ENCODE data around the gene DEPDC7. TPM values are rescaled to one million over a fixed set of nuclear protein-coding genes. Genes with fewer than 3 reads are reported as not detected.
A peak's percentile ranks its signal among the peaks of the same experiment; 100 is the strongest.

Gene DEPDC7
- total and polyA plus RNA-seq, 2 of the 13 experiments (the other 11 are each of a cell fraction or from before 2014, with no cell fraction given), result 17.3 to 33.3 TPM

DNA sequence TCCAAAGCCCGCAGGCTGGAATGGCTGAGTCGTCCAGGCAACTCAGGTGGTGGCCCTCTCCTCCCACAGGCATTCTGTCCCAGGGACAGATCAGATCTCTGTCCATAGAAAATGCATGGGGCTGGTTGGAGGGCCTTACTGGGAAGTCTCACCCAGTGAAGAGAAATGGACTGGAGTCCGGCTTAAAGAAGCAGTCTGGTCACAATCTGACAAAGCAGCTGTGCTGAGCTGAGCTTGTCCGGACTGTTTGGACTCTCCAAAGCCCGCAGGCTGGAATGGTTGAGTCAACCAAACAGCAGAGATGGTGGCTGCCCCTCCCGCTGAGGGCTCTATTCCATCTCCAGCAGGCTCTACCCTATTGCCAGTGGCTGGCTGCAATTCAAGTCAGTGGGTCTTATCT is 14.4 kb upstream of the DEPDC7 start (continued):
- TF ChIP-seq, protein P1, sequence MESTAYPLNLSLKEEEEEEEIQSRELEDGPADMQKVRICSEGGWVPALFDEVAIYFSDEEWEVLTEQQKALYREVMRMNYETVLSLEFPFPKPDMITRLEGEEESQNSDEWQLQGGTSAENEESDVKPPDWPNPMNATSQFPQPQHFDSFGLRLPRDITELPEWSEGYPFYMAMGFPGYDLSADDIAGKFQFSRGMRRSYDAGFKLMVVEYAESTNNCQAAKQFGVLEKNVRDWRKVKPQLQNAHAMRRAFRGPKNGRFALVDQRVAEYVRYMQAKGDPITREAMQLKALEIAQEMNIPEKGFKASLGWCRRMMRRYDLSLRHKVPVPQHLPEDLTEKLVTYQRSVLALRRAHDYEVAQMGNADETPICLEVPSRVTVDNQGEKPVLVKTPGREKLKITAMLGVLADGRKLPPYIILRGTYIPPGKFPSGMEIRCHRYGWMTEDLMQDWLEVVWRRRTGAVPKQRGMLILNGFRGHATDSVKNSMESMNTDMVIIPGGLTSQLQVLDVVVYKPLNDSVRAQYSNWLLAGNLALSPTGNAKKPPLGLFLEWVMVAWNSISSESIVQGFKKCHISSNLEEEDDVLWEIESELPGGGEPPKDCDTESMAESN (CRISPR knock-in tag; conservative IDR thresholded peaks at IDR 0.05), result no peak
- TF ChIP-seq, protein P2, sequence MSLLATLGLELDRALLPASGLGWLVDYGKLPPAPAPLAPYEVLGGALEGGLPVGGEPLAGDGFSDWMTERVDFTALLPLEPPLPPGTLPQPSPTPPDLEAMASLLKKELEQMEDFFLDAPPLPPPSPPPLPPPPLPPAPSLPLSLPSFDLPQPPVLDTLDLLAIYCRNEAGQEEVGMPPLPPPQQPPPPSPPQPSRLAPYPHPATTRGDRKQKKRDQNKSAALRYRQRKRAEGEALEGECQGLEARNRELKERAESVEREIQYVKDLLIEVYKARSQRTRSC (CRISPR knock-in tag; IDR thresholded peaks at IDR 0.05; ENCODE audit: low read depth), result no peak

DNA sequence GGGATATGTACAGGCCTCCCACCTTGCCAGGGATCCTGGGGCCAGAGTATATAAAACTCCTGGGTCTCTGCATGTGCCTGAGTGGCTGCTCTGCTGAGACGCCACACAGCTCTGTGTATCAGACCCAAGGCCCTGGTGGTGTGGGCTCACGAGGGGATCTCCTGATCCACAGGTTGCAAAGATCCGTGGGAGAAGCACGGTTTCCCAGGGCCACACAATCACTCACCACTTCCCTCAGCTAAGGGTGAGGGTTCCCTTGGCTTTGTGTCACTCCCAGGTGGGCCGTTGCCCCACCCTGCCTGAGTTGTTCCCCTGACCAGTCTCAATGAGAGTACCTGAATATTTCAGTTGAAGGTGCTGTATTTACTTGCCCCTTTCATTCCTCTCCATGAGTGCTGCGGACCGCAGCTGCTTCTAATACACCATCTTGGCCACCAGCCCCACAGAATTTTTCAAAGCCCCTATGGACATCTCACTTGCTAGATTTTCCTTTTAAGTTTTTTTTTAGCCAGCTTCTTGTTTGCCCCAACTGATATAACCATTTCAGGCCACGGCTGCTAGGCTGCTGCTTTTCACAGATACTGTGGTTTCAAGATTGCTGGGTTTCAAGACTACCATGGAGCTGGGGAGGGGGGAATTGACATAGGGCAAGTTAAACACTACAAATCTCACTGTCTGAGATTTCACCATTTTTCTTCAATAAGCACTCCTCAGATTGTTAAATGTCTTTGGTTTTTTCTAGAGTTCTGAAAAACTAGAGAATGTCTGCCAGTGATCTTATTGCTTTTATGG is 13.7 kb upstream of the DEPDC7 start:
- Histone ChIP-seq H3K79me2 (ENCODE audit: insufficient read depth, low read length) (no peaks in the 10 kb centered on the region), H3K4me1 (ENCODE audit: insufficient read depth, low read length) (peaks cover 11% of the 10 kb centered on the region; the same call in 1 of the 2 replicates), H3K9ac (ENCODE audit: insufficient read depth, low read depth, low read length) (no peak overlapping the region), H3K27ac (ENCODE audit: extremely low read length, insufficient read depth, low read length) (no peak overlapping the region), H2AFZ (ENCODE audit: low read length) (no peak overlapping the region), H3K4me2 (ENCODE audit: low read depth, low read length) (peak overlapping the region; percentile 14; the same call in 1 of the 2 replicates), H3K9me3 (ENCODE audit: low read length) (no peaks in the 10 kb centered on the region), H4K20me1 (ENCODE audit: insufficient read depth, low read length) (no peaks in the 10 kb centered on the region), H3K27me3 (ENCODE audit: control insufficient read depth in 1 of 2, insufficient read depth in 2 of 2, low read length in 2 of 2) (no peaks in the 10 kb centered on the region), H3K36me3 (replicated peaks in 1 of 2; ENCODE audit: control insufficient read depth in 1 of 2, insufficient read depth in 2 of 2, low read length in 2 of 2) (no peaks in the 10 kb centered on the region), H3K4me3 (replicated peaks in 1 of 3; ENCODE audit: insufficient read depth in 1 of 3, low read depth in 2 of 3, low read length in 3 of 3) (no peak overlapping the region)
- no peak for DNase-seq (ENCODE audit: low spot score)
- POLR2A ChIA-PET, result interaction anchor here (1.3 to 2.8 kb wide), 2 partner anchors 12 to 14 kb away, joined by 4 to 10 read pairs; partner anchors contain the start of gene DEPDC7
- CTCF ChIA-PET (ENCODE audit: low intra/inter-chr PET ratio, low total read pairs), result no interaction called here
- in situ Hi-C loops (cut with HindIII; ENCODE audit: extremely low pct_ligation_motif_present, low pct_unique_long_range_greater_than_20kb), result no loop called here
- 31% methylated on average over 6 of the region's 8 CpGs for WGBS (ENCODE audit: low lambda C conversion rate)
- ATAC-seq, result peak; percentile 62
- intact Hi-C loops (cut with micrococcal nuclease; ENCODE audit: unreplicated experiment), result loop anchor here (5.0 kb wide), 1 partner anchor 60 kb away; no protein-coding TSS in a partner anchor
- no TSS peak for BruUV-seq (replicated peaks)
- FAIRE-seq, result no peak
- TF ChIP-seq ZNF547 (CRISPR knock-in tag; IDR thresholded peaks at IDR 0.05), result no peak
- TF ChIP-seq, protein P3, sequence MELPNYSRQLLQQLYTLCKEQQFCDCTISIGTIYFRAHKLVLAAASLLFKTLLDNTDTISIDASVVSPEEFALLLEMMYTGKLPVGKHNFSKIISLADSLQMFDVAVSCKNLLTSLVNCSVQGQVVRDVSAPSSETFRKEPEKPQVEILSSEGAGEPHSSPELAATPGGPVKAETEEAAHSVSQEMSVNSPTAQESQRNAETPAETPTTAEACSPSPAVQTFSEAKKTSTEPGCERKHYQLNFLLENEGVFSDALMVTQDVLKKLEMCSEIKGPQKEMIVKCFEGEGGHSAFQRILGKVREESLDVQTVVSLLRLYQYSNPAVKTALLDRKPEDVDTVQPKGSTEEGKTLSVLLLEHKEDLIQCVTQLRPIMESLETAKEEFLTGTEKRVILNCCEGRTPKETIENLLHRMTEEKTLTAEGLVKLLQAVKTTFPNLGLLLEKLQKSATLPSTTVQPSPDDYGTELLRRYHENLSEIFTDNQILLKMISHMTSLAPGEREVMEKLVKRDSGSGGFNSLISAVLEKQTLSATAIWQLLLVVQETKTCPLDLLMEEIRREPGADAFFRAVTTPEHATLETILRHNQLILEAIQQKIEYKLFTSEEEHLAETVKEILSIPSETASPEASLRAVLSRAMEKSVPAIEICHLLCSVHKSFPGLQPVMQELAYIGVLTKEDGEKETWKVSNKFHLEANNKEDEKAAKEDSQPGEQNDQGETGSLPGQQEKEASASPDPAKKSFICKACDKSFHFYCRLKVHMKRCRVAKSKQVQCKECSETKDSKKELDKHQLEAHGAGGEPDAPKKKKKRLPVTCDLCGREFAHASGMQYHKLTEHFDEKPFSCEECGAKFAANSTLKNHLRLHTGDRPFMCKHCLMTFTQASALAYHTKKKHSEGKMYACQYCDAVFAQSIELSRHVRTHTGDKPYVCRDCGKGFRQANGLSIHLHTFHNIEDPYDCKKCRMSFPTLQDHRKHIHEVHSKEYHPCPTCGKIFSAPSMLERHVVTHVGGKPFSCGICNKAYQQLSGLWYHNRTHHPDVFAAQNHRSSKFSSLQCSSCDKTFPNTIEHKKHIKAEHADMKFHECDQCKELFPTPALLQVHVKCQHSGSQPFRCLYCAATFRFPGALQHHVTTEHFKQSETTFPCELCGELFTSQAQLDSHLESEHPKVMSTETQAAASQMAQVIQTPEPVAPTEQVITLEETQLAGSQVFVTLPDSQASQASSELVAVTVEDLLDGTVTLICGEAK (IDR thresholded peaks at IDR 0.05), result no peak
- TF ChIP-seq, protein P3 (CRISPR knock-in tag; IDR thresholded peaks at IDR 0.05), result no peak
- no peak for TF ChIP-seq ZNF260 (CRISPR knock-in tag; IDR thresholded peaks at IDR 0.05; ENCODE audit: borderline replicate concordance, low read depth)
- TF ChIP-seq FIP1L1 (IDR thresholded peaks at IDR 0.05; ENCODE audit: borderline replicate concordance, insufficient read depth, low read depth, low read length), result no peak
- no peak for TF ChIP-seq FOXM1 (CRISPR knock-in tag; IDR thresholded peaks at IDR 0.05)
- TF ChIP-seq KLF11 (CRISPR knock-in tag; IDR thresholded peaks at IDR 0.05), result no peak
